Measurements from ENCODE around the gene PRKCH. TPM values are rescaled to one million over a fixed set of nuclear protein-coding genes. Genes with fewer than 3 reads are reported as not detected.
A peak's percentile ranks its signal among the peaks of the same experiment; 100 is the strongest.

PRKCH gene
- total and polyA plus RNA-seq, 9 of the 15 experiments (the other 6 are each of a cell fraction or from before 2014, with no cell fraction given): 0.61 to 4.4 (median 4.0) TPM

- TF ChIP-seq TCF3 (CRISPR knock-in tag; IDR thresholded peaks at IDR 0.05) (no peak), ZNF41 (CRISPR knock-in tag; conservative IDR thresholded peaks at IDR 0.05) (no peak), TAF7 (tag; IDR thresholded peaks at IDR 0.05) (no peak), SETDB1 (IDR thresholded peaks at IDR 0.05; ENCODE audit: low read length) (no peak), SPI1 (IDR thresholded peaks at IDR 0.05; ENCODE audit: borderline replicate concordance, low read depth, low read length) (no peak), TCF7L2 (IDR thresholded peaks at IDR 0.05; ENCODE audit: low read depth, low read length) (no peak), DLX4 (CRISPR knock-in tag; IDR thresholded peaks at IDR 0.05) (no peak), HMG20A (CRISPR knock-in tag; conservative IDR thresholded peaks at IDR 0.05) (no peak), TRIM28 (IDR thresholded peaks at IDR 0.05) (no peak), FOXK2 (conservative IDR thresholded peaks at IDR 0.05 in 1 of 2, IDR thresholded peaks at IDR 0.05 in 1 of 2; ENCODE audit: low read depth in 2 of 2) (no peak)
Measured at GRCh38 chr14:61523751-61524150, 202.4 kb downstream of the PRKCH start (continued).

GRCh38 chr14:61524211-61524806 lies 202.9 kb downstream of the PRKCH start:
- ATAC-seq (no peak), DNase-seq (ENCODE audit: extremely low read depth in 1 of 4, low spot score in 3 of 4) (peak in 1 of 4 experiments; percentile 32), FAIRE-seq (peak; percentile 37)
- Histone ChIP-seq H3K79me2 (ENCODE audit: control insufficient read depth, insufficient read depth, low read length) (no peaks in the 10 kb centered on the region), H4K20me1 (replicated peaks; ENCODE audit: control insufficient read depth, insufficient read depth, low read length) (no peaks in the 10 kb centered on the region), H3K27me3 (ENCODE audit: control insufficient read depth in 2 of 2, insufficient read depth in 2 of 2, low read length in 2 of 2) (no peaks in the 10 kb centered on the region), H3K4me1 (replicated peaks in 1 of 2; ENCODE audit: control insufficient read depth in 2 of 2, insufficient read depth in 2 of 2, low read length in 2 of 2) (peaks cover 4 to 23% of the 10 kb centered on the region in 2 experiments; a peak in 3 of 5 replicates), H2AFZ (ENCODE audit: low read depth, low read length) (no peak overlapping the region), H3K27ac (ENCODE audit: extremely low read depth, low read depth, low read length) (no peak overlapping the region), H3K36me3 (ENCODE audit: control insufficient read depth, insufficient read depth, low read length) (no peaks in the 10 kb centered on the region), H3K9ac (ENCODE audit: insufficient read depth in 1 of 2, low read depth in 2 of 2, low read length in 2 of 2) (no peak overlapping the region), H3K4me2 (ENCODE audit: insufficient read depth, low read length) (no peak overlapping the region), H3K4me3 (no peak overlapping the region), H3K9me1 (ENCODE audit: control insufficient read depth, insufficient read depth, low read length) (no peaks in the 10 kb centered on the region), H3K9me3 (replicated peaks; ENCODE audit: control insufficient read depth, insufficient read depth, low read depth, low read length) (no peaks in the 10 kb centered on the region)
- WGBS (ENCODE audit: insufficient coverage, low coverage, missing lambda C conversion rate): 2% methylated on average over 4 of the region's 4 CpGs
- in situ Hi-C loops (cut with MboI): no loop called here
- ChIA-PET CTCF (ENCODE audit: low intra/inter-chr PET ratio) (no interaction called here), POLR2A (interaction anchor here (1.2 to 2.1 kb wide), 2 partner anchors 13 to 33 kb away, joined by 3 to 10 read pairs; no protein-coding TSS in a partner anchor)
- no TSS peak for BruUV-seq (replicated peaks)
- intact Hi-C loops (cut with micrococcal nuclease): no loop called here
- TF ChIP-seq PTTG1 (tag; IDR thresholded peaks at IDR 0.05; ENCODE audit: low read depth) (no peak), ZHX1 (conservative IDR thresholded peaks at IDR 0.05; ENCODE audit: low read length) (no peak), L3MBTL2 (IDR thresholded peaks at IDR 0.05) (peak; percentile 16; the same call in 1 of the 2 replicates)
